Measurements from ENCODE around the gene GOLGA8B.
"Not testable (repeated sequence)": the region's sequence is repeated elsewhere in the genome, so short reads cannot be mapped to it uniquely, and the experiment has no call there.

The GOLGA8B gene

GRCh38 chr15:34583399-34584329 lies at the start of gene GOLGA8B:
TSS of gene GOLGA8B (minus strand) at chr15:34583651. CDS start at chr15:34535912, 47,739 bp downstream.
- TF ChIP-seq CTCF (IDR thresholded peaks at IDR 0.05; ENCODE audit: low read depth, low read length): no peak
- DNase-seq (ENCODE audit: extremely low read depth, low read depth): no peak

GRCh38 chr15:34633165-34633564 lies 49.7 kb upstream of the GOLGA8B start:
- DNase-seq (ENCODE audit: extremely low read depth, low read depth): not testable (repeated sequence)

- DNase-seq (ENCODE audit: extremely low read depth, low read depth): no peak
- no peak for TF ChIP-seq CTCF (IDR thresholded peaks at IDR 0.05; ENCODE audit: low read depth, low read length)
Measured at GRCh38 chr15:34628577-34629152, 45.2 kb upstream of the GOLGA8B start.

GRCh38 chr15:34625007-34625406 lies 41.6 kb upstream of the GOLGA8B start:
- DNase-seq (ENCODE audit: extremely low read depth, low read depth): no peak
- TF ChIP-seq CTCF (IDR thresholded peaks at IDR 0.05; ENCODE audit: low read depth, low read length): no peak

GRCh38 chr15:34621675-34622074 lies 38.2 kb upstream of the GOLGA8B start:
- DNase-seq (ENCODE audit: extremely low read depth, low read depth): no peak
- TF ChIP-seq CTCF (IDR thresholded peaks at IDR 0.05; ENCODE audit: low read depth, low read length): peak; percentile 35

- no peak for TF ChIP-seq CTCF (IDR thresholded peaks at IDR 0.05; ENCODE audit: low read depth, low read length)
- no peak for DNase-seq (ENCODE audit: extremely low read depth, low read depth)
Measured at GRCh38 chr15:34620814-34621213, 37.4 kb upstream of the GOLGA8B start.

- DNase-seq (ENCODE audit: extremely low read depth, low read depth): no peak
- TF ChIP-seq CTCF (IDR thresholded peaks at IDR 0.05; ENCODE audit: low read depth, low read length): no peak
Measured at GRCh38 chr15:34620142-34620541, 36.7 kb upstream of the GOLGA8B start.

Measured in AG09319 (cell line).